ENCODE measurements around the gene CPEB1.
"Not testable (repeated sequence)": the region's sequence is repeated elsewhere in the genome, so short reads cannot be mapped to it uniquely, and the experiment has no call there.

The CPEB1 gene

GRCh38 chr15:82533801-82534200, 113.4 kb downstream of the CPEB1 start:
- Mint-ChIP-seq H3K36me3 (peaks cover 30% of the 10 kb centered on the region), H3K4me3 (no peak overlapping the region), H3K27ac (no peak overlapping the region), H3K27me3 (no peaks in the 10 kb centered on the region), H3K4me1 (peaks cover 25% of the 10 kb centered on the region), H3K9me3 (no peaks in the 10 kb centered on the region)

- peaks cover 22% of the 10 kb centered on the region for H3K4me1 Mint-ChIP-seq
- H3K27me3 Mint-ChIP-seq, result no peaks in the 10 kb centered on the region
- no peak overlapping the region for H3K4me3 Mint-ChIP-seq
- H3K36me3 Mint-ChIP-seq, result peaks cover 28% of the 10 kb centered on the region
- no peak overlapping the region for H3K27ac Mint-ChIP-seq
- H3K9me3 Mint-ChIP-seq, result no peaks in the 10 kb centered on the region
Measured at GRCh38 chr15:82532991-82533481, 114.1 kb downstream of the CPEB1 start.

- no peak overlapping the region for H3K27ac Mint-ChIP-seq
- H3K4me1 Mint-ChIP-seq, result peaks cover 17% of the 10 kb centered on the region
- no peaks in the 10 kb centered on the region for H3K9me3 Mint-ChIP-seq
- H3K27me3 Mint-ChIP-seq, result no peaks in the 10 kb centered on the region
- peaks cover 24% of the 10 kb centered on the region for H3K36me3 Mint-ChIP-seq
- H3K4me3 Mint-ChIP-seq, result no peak overlapping the region
Measured at GRCh38 chr15:82532383-82532990, 114.7 kb downstream of the CPEB1 start.

- Mint-ChIP-seq H3K4me1 (peaks cover 9% of the 10 kb centered on the region), H3K27me3 (no peaks in the 10 kb centered on the region), H3K9me3 (no peaks in the 10 kb centered on the region), H3K4me3 (no peak overlapping the region), H3K36me3 (peaks cover 18% of the 10 kb centered on the region), H3K27ac (peak overlapping the region; percentile 84)
Measured at GRCh38 chr15:82531496-82532382, 115.4 kb downstream of the CPEB1 start.

GRCh38 chr15:82530606-82531379, 116.4 kb downstream of the CPEB1 start:
- H3K4me3 Mint-ChIP-seq, result peak overlapping the region; percentile 69
- H3K4me1 Mint-ChIP-seq, result peaks cover 4% of the 10 kb centered on the region
- H3K36me3 Mint-ChIP-seq, result peaks cover 13% of the 10 kb centered on the region
- H3K27me3 Mint-ChIP-seq, result no peaks in the 10 kb centered on the region
- no peaks in the 10 kb centered on the region for H3K9me3 Mint-ChIP-seq
- H3K27ac Mint-ChIP-seq, result peak overlapping the region; percentile 4

- Mint-ChIP-seq H3K9me3 (no peaks in the 10 kb centered on the region), H3K27me3 (no peaks in the 10 kb centered on the region), H3K4me3 (no peak overlapping the region), H3K36me3 (peaks cover 9% of the 10 kb centered on the region), H3K27ac (no peak overlapping the region), H3K4me1 (peaks cover 4% of the 10 kb centered on the region)
Measured at GRCh38 chr15:82530006-82530405, 117.2 kb downstream of the CPEB1 start.

GRCh38 chr15:82513587-82513986, 133.6 kb downstream of the CPEB1 start:
- H3K9me3 Mint-ChIP-seq, H3K36me3 Mint-ChIP-seq, H3K4me3 Mint-ChIP-seq, H3K27me3 Mint-ChIP-seq, H3K4me1 Mint-ChIP-seq, H3K27ac Mint-ChIP-seq: not testable (repeated sequence)

- H3K4me3 Mint-ChIP-seq, result not testable (repeated sequence)
Measured at GRCh38 chr15:82507693-82508092, 139.5 kb downstream of the CPEB1 start.

GRCh38 chr15:82507087-82507486, 140.1 kb downstream of the CPEB1 start:
- H3K4me1 Mint-ChIP-seq, H3K9me3 Mint-ChIP-seq, H3K36me3 Mint-ChIP-seq, H3K4me3 Mint-ChIP-seq, H3K27me3 Mint-ChIP-seq, H3K27ac Mint-ChIP-seq: not testable (repeated sequence)

More at GRCh38 chr15:82507693-82508092, 139.5 kb downstream of the CPEB1 start:
- not testable (repeated sequence) for H3K27ac Mint-ChIP-seq, H3K4me1 Mint-ChIP-seq, H3K9me3 Mint-ChIP-seq, H3K36me3 Mint-ChIP-seq, H3K27me3 Mint-ChIP-seq

GRCh38 chr15:82505842-82506241, 141.3 kb downstream of the CPEB1 start:
- not testable (repeated sequence) for H3K4me1 Mint-ChIP-seq, H3K4me3 Mint-ChIP-seq, H3K36me3 Mint-ChIP-seq, H3K27ac Mint-ChIP-seq, H3K9me3 Mint-ChIP-seq, H3K27me3 Mint-ChIP-seq

- H3K9me3 Mint-ChIP-seq, H3K4me3 Mint-ChIP-seq, H3K36me3 Mint-ChIP-seq, H3K27me3 Mint-ChIP-seq, H3K4me1 Mint-ChIP-seq, H3K27ac Mint-ChIP-seq: not testable (repeated sequence)
Measured at GRCh38 chr15:82504074-82504473, 143.1 kb downstream of the CPEB1 start.

- not testable (repeated sequence) for H3K9me3 Mint-ChIP-seq, H3K27me3 Mint-ChIP-seq, H3K36me3 Mint-ChIP-seq, H3K27ac Mint-ChIP-seq, H3K4me1 Mint-ChIP-seq, H3K4me3 Mint-ChIP-seq
Measured at GRCh38 chr15:82502700-82503339, 144.3 kb downstream of the CPEB1 start.

GRCh38 chr15:82500772-82501171, 146.4 kb downstream of the CPEB1 start:
- not testable (repeated sequence) for H3K4me3 Mint-ChIP-seq, H3K9me3 Mint-ChIP-seq, H3K36me3 Mint-ChIP-seq, H3K27me3 Mint-ChIP-seq, H3K4me1 Mint-ChIP-seq, H3K27ac Mint-ChIP-seq

- not testable (repeated sequence) for H3K27ac Mint-ChIP-seq, H3K4me1 Mint-ChIP-seq, H3K27me3 Mint-ChIP-seq, H3K4me3 Mint-ChIP-seq, H3K36me3 Mint-ChIP-seq, H3K9me3 Mint-ChIP-seq
Measured at GRCh38 chr15:82497978-82498377, 149.2 kb downstream of the CPEB1 start.

All from activated naive CD4-positive, alpha-beta T cell treated with anti-CD3 and anti-CD28 coated beads, Interleukin-2, amount 50 U/mL, for 24 hours (primary cell).